NCI-H2196 (cell line): ENCODE results near the gene RGS2.

ENCODE experiments used
- DNase-seq: peaks from one replicate; lab custom pipeline; 2025; ENCODE audit not compliant: unreplicated experiment; lab: John Stamatoyannopoulos, UW

Gene RGS2

DNA sequence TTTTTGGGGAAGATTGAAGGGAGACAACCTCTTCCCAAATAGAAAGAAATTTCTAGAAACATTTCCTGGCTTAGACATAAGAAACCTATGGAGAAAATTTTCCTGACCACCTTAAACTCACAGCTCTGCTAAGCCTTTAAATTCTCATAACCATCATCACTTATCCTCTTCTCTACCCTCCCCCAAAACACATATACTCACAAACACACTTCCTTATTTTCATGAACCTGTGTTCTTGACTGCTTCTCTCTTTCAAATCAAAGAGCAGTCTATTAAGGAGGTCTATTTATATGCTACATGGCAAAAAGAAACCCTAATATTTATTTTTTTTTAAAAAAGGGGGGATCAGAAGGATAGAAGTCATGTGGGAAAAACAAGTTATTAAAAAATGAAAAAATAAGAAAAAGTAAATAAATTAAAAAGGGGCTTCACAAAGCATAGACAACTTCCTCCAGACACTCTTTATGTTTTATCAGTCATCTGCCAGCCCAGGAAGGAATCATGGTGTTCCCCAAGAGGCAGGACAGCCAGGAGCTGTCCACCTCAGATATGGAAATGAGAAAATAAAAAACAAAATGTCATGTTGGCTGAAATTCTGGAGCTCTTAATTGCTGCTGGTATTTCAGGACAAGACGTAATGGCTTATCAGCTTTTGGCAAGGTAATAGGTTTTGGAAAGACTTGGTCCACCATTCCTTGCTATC, 12.8 kb upstream of the RGS2 start:
- no peak for DNase-seq

- DNase-seq: no peak
Observed at GRCh38 chr1:192797143-192797542, 11.7 kb upstream of the RGS2 start.

DNA sequence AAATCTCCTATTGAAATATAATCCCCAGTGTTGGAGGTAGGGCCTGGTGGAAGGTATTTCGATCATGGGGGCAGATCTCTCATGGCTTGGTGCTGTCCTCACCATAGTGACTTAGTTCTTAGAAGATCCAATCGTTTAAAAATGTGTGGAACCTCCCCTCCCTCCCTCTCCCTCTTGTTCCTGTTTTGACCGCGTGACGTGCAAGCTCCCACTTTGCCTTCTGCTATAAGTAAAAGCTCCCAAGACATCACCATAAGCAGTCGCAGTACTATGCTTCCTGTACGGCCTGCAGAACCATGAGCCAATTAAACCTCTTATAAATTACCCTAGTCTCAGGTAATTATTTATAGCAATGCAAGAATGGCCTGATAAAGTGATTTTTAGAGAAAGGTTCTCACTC, 10.9 kb upstream of the RGS2 start:
- DNase-seq: no peak

DNA sequence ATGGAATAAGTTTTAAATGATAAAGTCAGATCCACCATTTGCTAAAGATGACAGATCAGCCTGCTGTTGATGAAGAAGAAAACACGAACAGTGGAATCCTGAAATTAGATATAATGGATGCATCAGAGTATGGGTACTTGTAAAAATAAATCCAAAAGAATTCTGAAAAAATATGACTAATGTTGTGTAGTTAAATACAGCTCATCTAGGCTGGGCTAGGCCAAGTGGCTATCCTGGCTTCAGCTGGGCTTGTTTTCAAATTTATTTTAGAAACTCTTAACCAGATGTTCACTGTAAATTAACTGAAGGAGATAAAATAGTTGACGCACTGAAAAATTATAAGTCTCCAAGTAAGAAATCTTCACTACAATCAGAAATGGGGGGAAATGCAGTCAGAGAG, 7.4 kb upstream of the RGS2 start:
- no peak for DNase-seq

- no peak for DNase-seq
Observed at GRCh38 chr1:192802406-192802805, 6.4 kb upstream of the RGS2 start.

DNA sequence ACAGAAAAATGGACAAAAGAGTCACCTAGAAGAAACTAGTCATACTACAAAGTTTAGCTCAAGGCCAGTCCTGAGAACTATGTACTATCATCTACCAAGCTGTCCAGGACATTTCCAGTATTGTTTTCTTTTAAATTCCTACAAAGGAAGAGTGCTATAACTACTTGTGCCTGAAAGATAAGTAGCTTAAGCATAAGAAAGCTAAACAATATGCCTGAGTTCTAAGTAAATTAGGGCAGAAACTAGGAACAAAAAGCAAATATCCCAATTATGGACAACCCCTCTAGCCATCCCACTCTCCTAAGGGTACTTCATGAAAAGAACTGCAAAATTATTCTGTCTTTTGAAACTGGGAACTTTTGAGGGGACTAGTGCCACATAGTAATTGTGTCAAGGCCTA, 5.3 kb upstream of the RGS2 start:
- DNase-seq: no peak

DNA sequence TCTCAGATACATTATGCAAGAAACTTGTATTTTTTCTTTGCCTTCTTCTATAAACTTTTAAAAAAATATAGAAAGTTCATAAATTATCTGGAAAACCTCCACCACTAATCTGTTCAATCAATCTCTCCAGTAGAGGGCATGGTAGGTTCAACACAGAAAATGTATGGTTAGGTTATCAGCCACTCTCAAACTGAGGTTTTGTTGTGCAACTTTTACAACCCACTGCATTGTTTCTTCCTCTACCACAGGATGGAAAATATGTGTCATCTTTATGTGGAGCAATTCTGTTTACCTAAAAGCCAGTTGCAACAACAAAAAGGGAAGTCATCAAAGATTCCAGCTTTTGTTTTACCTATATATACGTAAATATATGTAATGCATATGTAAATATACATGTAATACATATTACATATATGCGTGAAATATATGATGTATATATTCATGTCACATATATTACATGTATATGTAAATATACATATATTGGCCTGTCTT, 3.0 kb upstream of the RGS2 start:
- DNase-seq: peak; percentile 37

- no peak for DNase-seq
Observed at GRCh38 chr1:192807211-192808162, 1.4 kb upstream of the RGS2 start.

DNA sequence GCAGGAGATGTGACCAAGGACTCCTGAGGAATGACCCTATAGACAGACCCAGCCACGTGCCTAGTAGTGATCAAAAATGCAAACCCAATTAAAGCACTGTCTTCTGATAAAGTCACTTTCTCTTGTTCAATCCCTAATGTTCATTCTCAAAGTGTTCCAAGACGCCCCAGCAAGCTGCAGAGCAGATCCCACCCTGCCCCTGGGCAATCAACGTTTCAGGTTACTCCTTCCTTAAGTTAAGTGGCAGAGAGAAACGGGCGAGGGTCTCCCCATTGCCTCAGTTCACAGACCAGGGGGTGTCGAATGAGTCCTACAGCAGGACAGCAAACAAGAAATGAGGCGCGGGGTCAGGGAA, 699 bp upstream of the RGS2 start:
- DNase-seq: peak; percentile 11

GRCh38 chr1:192809307-192810252, 741 bp downstream of the RGS2 start:
- peak; percentile 54 for DNase-seq

DNA sequence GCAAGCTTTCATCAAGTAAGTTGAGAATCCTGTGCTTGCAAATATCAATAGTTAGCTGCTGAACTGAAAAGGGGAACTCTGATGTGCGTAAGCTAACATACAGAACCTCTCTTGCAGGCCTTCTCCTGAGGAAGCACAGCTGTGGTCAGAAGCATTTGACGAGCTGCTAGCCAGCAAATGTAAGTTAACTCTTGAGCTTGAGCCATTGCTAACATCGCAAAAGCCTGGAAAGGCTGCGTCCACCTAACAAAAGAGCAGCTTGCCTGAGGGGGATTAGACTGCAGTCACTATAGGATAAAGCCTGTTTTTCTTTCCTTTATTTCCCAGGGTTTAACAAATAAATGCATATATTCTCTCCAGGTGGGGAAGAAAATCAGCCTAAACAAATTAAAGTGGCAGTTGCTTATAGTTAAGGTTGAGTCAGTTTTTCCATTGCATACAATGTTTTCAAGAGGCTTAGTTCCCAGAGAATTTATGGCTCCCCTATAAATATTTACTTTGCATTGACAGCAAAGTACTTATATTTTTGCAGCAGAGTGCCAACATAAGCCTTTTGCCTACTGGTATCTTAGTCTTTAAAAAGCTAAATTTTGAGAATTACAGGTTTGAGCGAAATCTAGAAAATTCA, 1.5 kb downstream of the RGS2 start:
- no peak for DNase-seq

DNA sequence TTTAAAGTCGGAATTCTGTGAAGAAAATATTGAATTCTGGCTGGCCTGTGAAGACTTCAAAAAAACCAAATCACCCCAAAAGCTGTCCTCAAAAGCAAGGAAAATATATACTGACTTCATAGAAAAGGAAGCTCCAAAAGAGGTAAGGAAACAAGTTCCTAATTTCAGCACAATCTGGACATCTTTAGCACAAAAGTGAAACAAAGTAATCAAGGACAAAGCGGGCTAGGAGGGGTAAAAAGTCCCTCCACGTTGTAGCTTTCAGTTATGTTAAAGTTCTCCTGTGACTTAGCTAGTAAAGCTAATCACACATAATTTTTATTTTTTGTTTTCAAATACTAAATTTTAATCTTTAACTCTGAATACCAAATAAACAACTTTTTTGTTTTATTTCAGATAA, 2.2 kb downstream of the RGS2 start:
- no peak for DNase-seq

DNA sequence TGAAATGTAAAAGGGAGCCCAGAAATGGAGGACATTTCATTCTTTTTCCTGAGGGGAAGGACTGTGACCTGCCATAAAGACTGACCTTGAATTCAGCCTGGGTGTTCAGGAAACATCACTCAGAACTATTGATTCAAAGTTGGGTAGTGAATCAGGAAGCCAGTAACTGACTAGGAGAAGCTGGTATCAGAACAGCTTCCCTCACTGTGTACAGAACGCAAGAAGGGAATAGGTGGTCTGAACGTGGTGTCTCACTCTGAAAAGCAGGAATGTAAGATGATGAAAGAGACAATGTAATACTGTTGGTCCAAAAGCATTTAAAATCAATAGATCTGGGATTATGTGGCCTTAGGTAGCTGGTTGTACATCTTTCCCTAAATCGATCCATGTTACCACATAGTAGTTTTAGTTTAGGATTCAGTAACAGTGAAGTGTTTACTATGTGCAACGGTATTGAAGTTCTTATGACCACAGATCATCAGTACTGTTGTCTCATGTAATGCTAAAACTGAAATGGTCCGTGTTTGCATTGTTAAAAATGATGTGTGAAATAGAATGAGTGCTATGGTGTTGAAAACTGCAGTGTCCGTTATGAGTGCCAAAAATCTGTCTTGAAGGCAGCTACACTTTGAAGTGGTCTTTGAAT, 2.9 kb downstream of the RGS2 start:
- DNase-seq: no peak

DNA sequence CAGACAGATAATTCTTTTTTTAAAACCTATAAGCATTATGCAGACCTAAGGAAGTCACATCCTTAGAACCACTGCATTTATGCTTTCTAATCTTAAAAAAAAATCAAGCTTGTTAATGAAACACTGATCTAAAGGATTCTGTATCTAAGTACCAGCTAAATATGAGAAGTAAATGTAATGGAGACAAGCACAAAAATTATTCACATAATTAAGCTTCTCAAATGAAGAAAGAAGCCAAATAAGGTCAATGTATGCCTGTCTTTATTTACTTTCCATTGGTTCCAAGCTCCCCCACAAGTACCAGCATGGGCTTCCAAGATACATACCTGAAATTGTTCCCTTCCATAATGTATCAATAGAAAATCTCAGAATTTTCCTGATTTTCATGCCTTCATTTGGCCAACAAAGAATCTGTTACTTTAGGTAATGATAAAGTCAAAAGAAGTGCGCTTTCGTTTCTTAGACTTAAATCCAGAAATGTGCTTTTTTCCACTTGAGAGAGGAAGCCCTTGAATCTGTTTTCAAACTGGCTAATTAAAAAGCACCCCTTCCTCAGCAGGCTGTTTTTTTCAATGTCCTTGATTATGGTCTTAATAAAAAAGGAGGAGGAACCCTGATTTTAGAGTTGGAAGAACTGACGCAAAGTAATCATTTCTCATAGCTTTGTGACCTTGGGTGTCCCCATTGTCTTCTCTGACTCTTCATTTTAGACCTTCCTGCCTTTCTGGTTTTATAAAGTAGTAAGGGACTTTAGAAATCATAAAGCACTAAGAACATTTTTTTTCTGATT, 3.8 kb downstream of the RGS2 start:
- DNase-seq: no peak

- DNase-seq: no peak
Observed at GRCh38 chr1:192814805-192815204, 6.0 kb downstream of the RGS2 start.

DNA sequence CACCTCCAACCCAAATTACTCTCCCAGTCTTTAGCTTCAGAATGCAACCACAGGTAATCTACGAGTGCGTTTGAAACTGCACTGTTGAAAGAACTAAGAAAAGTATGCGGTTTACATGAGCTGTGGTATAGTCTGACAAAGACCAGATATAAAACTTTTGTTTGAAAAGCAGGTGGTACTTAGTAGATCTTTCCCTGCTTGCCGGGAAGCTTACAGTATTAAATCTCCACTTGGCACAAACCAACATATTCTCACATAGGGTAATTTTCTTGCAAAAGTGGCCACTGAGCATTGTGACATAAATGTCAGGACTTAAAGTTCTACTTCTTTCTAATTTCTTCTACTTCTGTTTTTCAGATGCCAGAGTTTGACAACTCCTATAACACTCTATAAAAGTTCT, 8.4 kb downstream of the RGS2 start:
- DNase-seq: no peak

GRCh38 chr1:192821296-192821695, 12.5 kb downstream of the RGS2 start:
- DNase-seq: no peak

GRCh38 chr1:192824511-192824910, 15.7 kb downstream of the RGS2 start:
- DNase-seq: no peak

- DNase-seq: no peak
Observed at GRCh38 chr1:192826791-192827546, 18.1 kb downstream of the RGS2 start.
